ENCODE results near the gene NADK2.

GRCh38 chr5:36214436-36214835, 27.3 kb downstream of the NADK2 start:
- TF ChIP-seq CTCF (IDR thresholded peaks at IDR 0.05) (no peak), POLR2AphosphoS5 (IDR thresholded peaks at IDR 0.05) (no peak)
